ENCODE results near the gene SEC16B.

SEC16B gene

GRCh38 chr1:177920091-177920490, 49.8 kb downstream of the SEC16B start:
- H3K4me3 ChIP-seq (ENCODE audit: low read depth, low read length): no peak overlapping the region
- no peak for DNase-seq (ENCODE audit: low read depth)

GRCh38 chr1:177915641-177916040, 54.2 kb downstream of the SEC16B start:
- H3K4me3 ChIP-seq (ENCODE audit: low read depth, low read length): no peak overlapping the region
- no peak for DNase-seq (ENCODE audit: low read depth)

- no peak overlapping the region for H3K4me3 ChIP-seq (ENCODE audit: low read depth, low read length)
- no peak for DNase-seq (ENCODE audit: low read depth)
Observed at GRCh38 chr1:177914603-177915002, 55.3 kb downstream of the SEC16B start.

- no peak overlapping the region for H3K4me3 ChIP-seq (ENCODE audit: low read depth, low read length)
- DNase-seq (ENCODE audit: low read depth): no peak
Observed at GRCh38 chr1:177913762-177914540, 55.9 kb downstream of the SEC16B start.

- DNase-seq (ENCODE audit: low read depth): no peak
- no peak overlapping the region for H3K4me3 ChIP-seq (ENCODE audit: low read depth, low read length)
Observed at GRCh38 chr1:177912991-177913390, 56.9 kb downstream of the SEC16B start.

GRCh38 chr1:177909416-177909815, 60.4 kb downstream of the SEC16B start:
- no peak for DNase-seq (ENCODE audit: low read depth)
- H3K4me3 ChIP-seq (ENCODE audit: low read depth, low read length): no peak overlapping the region

GRCh38 chr1:177907000-177907399, 62.9 kb downstream of the SEC16B start:
- no peak overlapping the region for H3K4me3 ChIP-seq (ENCODE audit: low read depth, low read length)
- no peak for DNase-seq (ENCODE audit: low read depth)

GRCh38 chr1:177905686-177906085, 64.2 kb downstream of the SEC16B start:
- no peak for DNase-seq (ENCODE audit: low read depth)
- H3K4me3 ChIP-seq (ENCODE audit: low read depth, low read length): no peak overlapping the region

GRCh38 chr1:177902266-177902665, 67.6 kb downstream of the SEC16B start:
- DNase-seq (ENCODE audit: low read depth): no peak
- H3K4me3 ChIP-seq (ENCODE audit: low read depth, low read length): no peak overlapping the region

GRCh38 chr1:177897998-177898654, 71.7 kb downstream of the SEC16B start:
- DNase-seq (ENCODE audit: low read depth): no peak
- no peak overlapping the region for H3K4me3 ChIP-seq (ENCODE audit: low read depth, low read length)

- H3K4me3 ChIP-seq (ENCODE audit: low read depth, low read length): no peak overlapping the region
- no peak for DNase-seq (ENCODE audit: low read depth)
Observed at GRCh38 chr1:177897281-177897997, 72.4 kb downstream of the SEC16B start.

Data from skeletal muscle cell (primary cell).